ENCODE measurements around the gene RNF141. TPM values are rescaled to one million over a fixed set of nuclear protein-coding genes. Genes with fewer than 3 reads are reported as not detected.

Gene RNF141
- total RNA-seq, 3 donors from 2014 or later (not counting 1 experiment from before 2014, with no cell fraction given): 10.3 to 13.9 (median 11.7) TPM

GRCh38 chr11:10541561-10541930, 559 bp upstream of the RNF141 start:
- Histone ChIP-seq H3K9me3 (ENCODE audit: control insufficient read depth, insufficient read depth, low read length) (peaks cover 7% of the 10 kb centered on the region), H3K4me1 (ENCODE audit: control insufficient read depth, insufficient read depth, low read length) (peaks cover 14% of the 10 kb centered on the region), H3K36me3 (ENCODE audit: control insufficient read depth, insufficient read depth, low read length) (no peaks in the 10 kb centered on the region), H3K27me3 (ENCODE audit: control insufficient read depth, insufficient read depth, low read length) (no peaks in the 10 kb centered on the region), H3K4me3 (ENCODE audit: low read length) (peak overlapping the region; percentile 78), H3K27ac (ENCODE audit: low read length) (peak overlapping the region; percentile 84)
- Mint-ChIP-seq H3K36me3 (no peaks in the 10 kb centered on the region), H3K27ac (peak overlapping the region; percentile 87 to 89), H3K9me3 (no peaks in the 10 kb centered on the region), H3K4me3 (peak overlapping the region; percentile 92), H3K27me3 (ENCODE audit: low read depth in 2 of 2) (peaks cover 2 to 7% of the 10 kb centered on the region in 2 donors), H3K4me1 (peaks cover 18% of the 10 kb centered on the region in 2 donors)
- intact Hi-C loops (cut with micrococcal nuclease): loop anchor here (5.0 kb wide), 4 partner anchors 89 to 1084 kb away; no protein-coding TSS in a partner anchor
- TF ChIP-seq, protein P1, sequence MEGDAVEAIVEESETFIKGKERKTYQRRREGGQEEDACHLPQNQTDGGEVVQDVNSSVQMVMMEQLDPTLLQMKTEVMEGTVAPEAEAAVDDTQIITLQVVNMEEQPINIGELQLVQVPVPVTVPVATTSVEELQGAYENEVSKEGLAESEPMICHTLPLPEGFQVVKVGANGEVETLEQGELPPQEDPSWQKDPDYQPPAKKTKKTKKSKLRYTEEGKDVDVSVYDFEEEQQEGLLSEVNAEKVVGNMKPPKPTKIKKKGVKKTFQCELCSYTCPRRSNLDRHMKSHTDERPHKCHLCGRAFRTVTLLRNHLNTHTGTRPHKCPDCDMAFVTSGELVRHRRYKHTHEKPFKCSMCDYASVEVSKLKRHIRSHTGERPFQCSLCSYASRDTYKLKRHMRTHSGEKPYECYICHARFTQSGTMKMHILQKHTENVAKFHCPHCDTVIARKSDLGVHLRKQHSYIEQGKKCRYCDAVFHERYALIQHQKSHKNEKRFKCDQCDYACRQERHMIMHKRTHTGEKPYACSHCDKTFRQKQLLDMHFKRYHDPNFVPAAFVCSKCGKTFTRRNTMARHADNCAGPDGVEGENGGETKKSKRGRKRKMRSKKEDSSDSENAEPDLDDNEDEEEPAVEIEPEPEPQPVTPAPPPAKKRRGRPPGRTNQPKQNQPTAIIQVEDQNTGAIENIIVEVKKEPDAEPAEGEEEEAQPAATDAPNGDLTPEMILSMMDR (IDR thresholded peaks at IDR 0.05): no peak
- ATAC-seq: no peak
- WGBS (ENCODE audit: insufficient coverage): 76% methylated on average over 5 of the region's 5 CpGs
- DNase-seq: no peak

GRCh38 chr11:10540546-10540914, 457 bp downstream of the RNF141 start:
- peaks cover 14% of the 10 kb centered on the region for H3K4me1 ChIP-seq (ENCODE audit: control insufficient read depth, insufficient read depth, low read length)
- intact Hi-C loops (cut with micrococcal nuclease): loop anchor here (5.0 kb wide), 4 partner anchors 88 to 1083 kb away; no protein-coding TSS in a partner anchor
- H3K9me3 Mint-ChIP-seq: no peaks in the 10 kb centered on the region
- under 1% methylated on average over 25 of the region's 25 CpGs for WGBS (ENCODE audit: insufficient coverage)
- peak; percentile 12 for ATAC-seq
- peaks cover 2 to 7% of the 10 kb centered on the region in 2 donors for H3K27me3 Mint-ChIP-seq (ENCODE audit: low read depth in 2 of 2)
- peak overlapping the region; percentile 78 for H3K4me3 ChIP-seq (ENCODE audit: low read length)
- no peaks in the 10 kb centered on the region for H3K27me3 ChIP-seq (ENCODE audit: control insufficient read depth, insufficient read depth, low read length)
- peaks cover 18% of the 10 kb centered on the region in 2 donors for H3K4me1 Mint-ChIP-seq
- TF ChIP-seq, protein P1 (IDR thresholded peaks at IDR 0.05): no peak
- H3K27ac ChIP-seq (ENCODE audit: low read length): peak overlapping the region; percentile 84
- peak in 1 of 2 donors; percentile 40 for DNase-seq
- H3K36me3 Mint-ChIP-seq: no peaks in the 10 kb centered on the region
- peaks cover 7% of the 10 kb centered on the region for H3K9me3 ChIP-seq (ENCODE audit: control insufficient read depth, insufficient read depth, low read length)
- H3K27ac Mint-ChIP-seq: peak overlapping the region; percentile 87 to 89
- peak overlapping the region; percentile 92 for H3K4me3 Mint-ChIP-seq
- H3K36me3 ChIP-seq (ENCODE audit: control insufficient read depth, insufficient read depth, low read length): no peaks in the 10 kb centered on the region

DNA sequence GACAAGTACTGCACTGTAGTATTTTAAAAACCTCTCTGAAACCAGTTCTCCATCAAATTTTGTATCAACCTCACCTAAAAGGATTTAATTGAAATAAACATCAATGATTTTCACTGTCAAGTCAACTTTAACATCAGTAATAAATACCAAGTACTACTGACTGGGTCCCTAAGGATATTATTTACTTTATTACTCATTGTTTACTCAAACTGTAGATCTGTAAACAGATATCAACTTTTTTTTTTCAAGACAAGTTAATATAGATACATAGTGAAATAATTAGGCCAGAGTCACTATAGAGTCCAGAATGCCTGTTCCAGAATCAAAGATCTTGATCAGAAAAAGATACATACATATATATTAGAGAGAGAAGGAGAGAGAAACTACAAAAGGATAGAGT, 1.6 kb downstream of the RNF141 start:
- peaks cover 5% of the 10 kb centered on the region for H3K9me3 ChIP-seq (ENCODE audit: control insufficient read depth, insufficient read depth, low read length)
- H3K36me3 ChIP-seq (ENCODE audit: control insufficient read depth, insufficient read depth, low read length): no peaks in the 10 kb centered on the region
- TF ChIP-seq, protein P1 (IDR thresholded peaks at IDR 0.05): no peak
- peaks cover 7% of the 10 kb centered on the region for H3K4me1 ChIP-seq (ENCODE audit: control insufficient read depth, insufficient read depth, low read length)
- H3K4me3 ChIP-seq (ENCODE audit: low read length): no peak overlapping the region
- H3K9me3 Mint-ChIP-seq: no peaks in the 10 kb centered on the region
- H3K36me3 Mint-ChIP-seq: no peaks in the 10 kb centered on the region
- H3K4me1 Mint-ChIP-seq: peaks cover 18% of the 10 kb centered on the region in 2 donors
- no peak for ATAC-seq
- no peak for DNase-seq
- H3K27me3 ChIP-seq (ENCODE audit: control insufficient read depth, insufficient read depth, low read length): no peaks in the 10 kb centered on the region
- H3K27ac ChIP-seq (ENCODE audit: low read length): no peak overlapping the region
- H3K4me3 Mint-ChIP-seq: peak overlapping the region; percentile 92
- H3K27me3 Mint-ChIP-seq (ENCODE audit: low read depth in 2 of 2): peaks cover 2 to 7% of the 10 kb centered on the region in 2 donors
- intact Hi-C loops (cut with micrococcal nuclease): no loop called here
- peak overlapping the region; percentile 87 to 89 for H3K27ac Mint-ChIP-seq

DNA sequence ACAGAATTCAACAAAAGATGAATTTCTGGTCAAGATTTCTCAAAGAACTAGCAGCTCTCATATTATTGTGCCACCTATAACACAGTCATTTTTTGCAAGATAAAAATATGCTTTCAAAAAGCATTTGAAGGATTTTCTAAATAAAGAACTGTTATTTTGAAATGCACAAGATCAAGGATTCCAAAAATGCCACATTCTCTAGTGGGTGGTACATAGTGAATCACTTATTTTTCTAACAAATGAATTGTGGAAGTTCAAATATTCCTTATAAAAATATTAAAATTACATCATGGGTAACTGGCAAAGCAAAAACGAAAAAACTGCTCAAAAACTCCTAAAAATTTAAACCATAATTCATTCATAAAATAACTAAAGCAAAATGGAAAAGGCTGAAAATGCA, 2.1 kb downstream of the RNF141 start:
- Histone ChIP-seq H3K27me3 (ENCODE audit: control insufficient read depth, insufficient read depth, low read length) (no peaks in the 10 kb centered on the region), H3K27ac (ENCODE audit: low read length) (no peak overlapping the region), H3K4me1 (ENCODE audit: control insufficient read depth, insufficient read depth, low read length) (peaks cover 7% of the 10 kb centered on the region), H3K36me3 (ENCODE audit: control insufficient read depth, insufficient read depth, low read length) (peaks cover under 1% of the 10 kb centered on the region), H3K9me3 (ENCODE audit: control insufficient read depth, insufficient read depth, low read length) (peaks cover under 1% of the 10 kb centered on the region), H3K4me3 (ENCODE audit: low read length) (no peak overlapping the region)
- no peak for ATAC-seq
- Mint-ChIP-seq H3K4me3 (peak overlapping the region; percentile 13), H3K9me3 (no peaks in the 10 kb centered on the region), H3K36me3 (peaks cover 1% of the 10 kb centered on the region), H3K27ac (no peak overlapping the region), H3K27me3 (ENCODE audit: low read depth in 2 of 2) (peaks cover 0 to 7% of the 10 kb centered on the region in 2 donors), H3K4me1 (peaks cover 18% of the 10 kb centered on the region in 2 donors)
- WGBS (ENCODE audit: insufficient coverage): 63% methylated on average over 1 of the region's 1 CpG
- no peak for DNase-seq
- intact Hi-C loops (cut with micrococcal nuclease): no loop called here
- TF ChIP-seq, protein P1 (IDR thresholded peaks at IDR 0.05): no peak

Data from natural killer cell (primary cell).